ENCODE results near the gene TAMALIN.

Gene TAMALIN

DNA sequence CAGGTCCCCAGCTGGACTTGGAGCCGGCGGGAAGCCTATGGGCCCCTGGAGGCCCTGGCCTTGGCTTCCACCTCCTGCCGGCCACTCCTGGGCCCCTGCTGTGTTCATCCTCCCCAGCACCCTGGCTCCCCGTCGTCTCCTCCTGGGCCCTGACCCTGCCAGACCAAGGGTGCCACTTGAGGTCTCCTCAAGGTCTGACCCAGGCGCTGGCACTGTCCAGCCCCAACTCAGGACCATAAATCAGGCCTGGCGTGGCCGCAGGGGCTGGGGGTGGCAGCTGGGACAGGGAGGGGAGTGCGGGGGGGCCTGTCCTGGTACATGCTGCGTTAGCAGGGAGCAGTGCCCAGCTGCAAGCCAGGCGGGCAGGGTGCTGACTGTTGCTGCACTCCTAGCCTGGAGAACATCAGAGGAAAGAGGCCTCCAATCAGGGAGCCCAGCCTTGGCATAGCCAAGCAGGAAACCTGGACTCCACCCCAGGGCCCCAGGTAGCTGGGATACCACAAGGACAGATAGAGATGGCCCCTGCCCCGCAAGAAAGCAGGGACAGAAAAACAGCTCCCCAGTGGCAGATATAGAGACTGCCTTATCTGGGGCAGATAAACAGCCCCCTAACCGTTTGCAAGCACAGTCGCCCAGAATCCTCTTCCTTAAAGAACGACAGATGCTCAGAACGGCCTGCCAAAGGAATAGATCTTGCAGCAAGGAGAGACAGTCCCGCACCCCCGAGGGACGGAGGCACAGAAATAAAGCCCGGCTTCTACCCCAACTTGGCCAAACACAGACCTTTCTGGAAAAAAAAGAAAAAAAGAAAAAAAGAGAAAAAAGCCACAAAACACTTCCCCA lies 56.6 kb downstream of the TAMALIN start:
- DNase-seq (ENCODE audit: extremely low spot score) = no peak
- POLR2A ChIA-PET = no interaction called here
- CTCF ChIA-PET = interaction anchor here (0.7 to 2.0 kb wide), 2 partner anchors 33 to 38 kb away, joined by 3 to 5 read pairs; no protein-coding TSS in a partner anchor

DNA sequence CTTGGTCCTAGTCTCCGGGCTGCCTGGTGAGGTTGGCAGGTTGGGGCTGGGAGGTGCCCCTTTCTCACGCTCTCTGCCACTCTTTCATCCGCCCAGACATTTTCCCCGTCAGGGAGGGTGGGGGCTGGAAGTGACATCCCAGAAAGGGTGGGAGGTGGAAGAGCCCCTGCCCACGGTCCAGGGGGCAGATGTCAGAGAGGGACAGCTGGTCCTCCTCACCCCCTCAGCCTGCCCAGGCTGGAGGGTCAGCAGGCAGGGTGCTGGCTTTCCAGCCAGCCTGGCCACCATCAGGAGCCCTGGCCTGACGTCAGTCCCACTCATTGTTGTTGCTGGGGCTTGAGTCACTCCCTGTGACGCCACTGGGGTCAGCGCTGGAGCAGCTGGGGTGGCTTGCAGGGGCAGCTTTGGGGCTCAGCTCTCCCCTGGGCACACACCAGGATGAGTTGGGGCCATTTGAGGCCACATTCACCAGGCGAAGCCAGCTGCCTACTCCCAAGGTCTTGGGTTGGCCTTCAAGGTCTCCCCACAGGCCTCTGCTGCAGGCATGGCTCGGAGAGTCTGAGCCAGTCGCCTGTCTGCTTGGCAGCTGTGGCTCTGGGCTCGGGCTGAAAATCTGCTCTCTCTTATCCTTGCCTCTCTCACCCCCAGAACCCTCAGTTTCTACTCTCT lies 57.4 kb downstream of the TAMALIN start:
- CTCF ChIA-PET = no interaction called here
- no peak for DNase-seq (ENCODE audit: extremely low spot score)
- POLR2A ChIA-PET = no interaction called here
- TF ChIP-seq HDGF (IDR thresholded peaks at IDR 0.05; ENCODE audit: borderline replicate concordance) (no peak), PKNOX1 (IDR thresholded peaks at IDR 0.05) (no peak), FOXA1 (IDR thresholded peaks at IDR 0.05) (no peak), CTBP1 (IDR thresholded peaks at IDR 0.05; ENCODE audit: borderline replicate concordance) (no peak), SUZ12 (IDR thresholded peaks at IDR 0.05) (no peak), ARNT (IDR thresholded peaks at IDR 0.05) (no peak), NFRKB (IDR thresholded peaks at IDR 0.05) (no peak), BHLHE40 (IDR thresholded peaks at IDR 0.05; ENCODE audit: borderline replicate concordance) (no peak), LEF1 (IDR thresholded peaks at IDR 0.05; ENCODE audit: borderline replicate concordance) (no peak), TARDBP (IDR thresholded peaks at IDR 0.05) (no peak), ELF4 (IDR thresholded peaks at IDR 0.05) (no peak), FOXM1 (IDR thresholded peaks at IDR 0.05; ENCODE audit: borderline replicate concordance) (no peak), L3MBTL2 (conservative IDR thresholded peaks at IDR 0.05) (no peak), ZNF384 (IDR thresholded peaks at IDR 0.05) (no peak), SP1 (IDR thresholded peaks at IDR 0.05) (no peak), FOXK2 (IDR thresholded peaks at IDR 0.05) (no peak)

More for the DNA sequence above, 56.6 kb downstream of the TAMALIN start:
- no peak for TF ChIP-seq CTBP1 (IDR thresholded peaks at IDR 0.05; ENCODE audit: borderline replicate concordance)
- no peak for TF ChIP-seq LEF1 (IDR thresholded peaks at IDR 0.05; ENCODE audit: borderline replicate concordance)
- no peak for TF ChIP-seq TARDBP (IDR thresholded peaks at IDR 0.05)
- TF ChIP-seq SUZ12 (IDR thresholded peaks at IDR 0.05) = no peak
- TF ChIP-seq SP1 (IDR thresholded peaks at IDR 0.05) = no peak
- TF ChIP-seq NFRKB (IDR thresholded peaks at IDR 0.05) = no peak
- TF ChIP-seq FOXK2 (IDR thresholded peaks at IDR 0.05) = no peak
- TF ChIP-seq FOXA1 (IDR thresholded peaks at IDR 0.05) = no peak
- TF ChIP-seq ELF4 (IDR thresholded peaks at IDR 0.05) = no peak
- no peak for TF ChIP-seq BHLHE40 (IDR thresholded peaks at IDR 0.05; ENCODE audit: borderline replicate concordance)
- TF ChIP-seq HDGF (IDR thresholded peaks at IDR 0.05; ENCODE audit: borderline replicate concordance) = no peak
- TF ChIP-seq ARNT (IDR thresholded peaks at IDR 0.05) = no peak
- TF ChIP-seq FOXM1 (IDR thresholded peaks at IDR 0.05; ENCODE audit: borderline replicate concordance) = no peak
